Epidermal melanocyte (primary cell): ENCODE data around the gene APBA2.
"Not testable (repeated sequence)": the region's sequence is repeated elsewhere in the genome, so short reads cannot be mapped to it uniquely, and the experiment has no call there.

Source experiments
- DNase-seq: peaks from one replicate; pipeline ENCODE4 v3.0.0; 2011; ENCODE audit warnings: low spot score; ENCODE audit not compliant: insufficient read length

APBA2 gene

DNA sequence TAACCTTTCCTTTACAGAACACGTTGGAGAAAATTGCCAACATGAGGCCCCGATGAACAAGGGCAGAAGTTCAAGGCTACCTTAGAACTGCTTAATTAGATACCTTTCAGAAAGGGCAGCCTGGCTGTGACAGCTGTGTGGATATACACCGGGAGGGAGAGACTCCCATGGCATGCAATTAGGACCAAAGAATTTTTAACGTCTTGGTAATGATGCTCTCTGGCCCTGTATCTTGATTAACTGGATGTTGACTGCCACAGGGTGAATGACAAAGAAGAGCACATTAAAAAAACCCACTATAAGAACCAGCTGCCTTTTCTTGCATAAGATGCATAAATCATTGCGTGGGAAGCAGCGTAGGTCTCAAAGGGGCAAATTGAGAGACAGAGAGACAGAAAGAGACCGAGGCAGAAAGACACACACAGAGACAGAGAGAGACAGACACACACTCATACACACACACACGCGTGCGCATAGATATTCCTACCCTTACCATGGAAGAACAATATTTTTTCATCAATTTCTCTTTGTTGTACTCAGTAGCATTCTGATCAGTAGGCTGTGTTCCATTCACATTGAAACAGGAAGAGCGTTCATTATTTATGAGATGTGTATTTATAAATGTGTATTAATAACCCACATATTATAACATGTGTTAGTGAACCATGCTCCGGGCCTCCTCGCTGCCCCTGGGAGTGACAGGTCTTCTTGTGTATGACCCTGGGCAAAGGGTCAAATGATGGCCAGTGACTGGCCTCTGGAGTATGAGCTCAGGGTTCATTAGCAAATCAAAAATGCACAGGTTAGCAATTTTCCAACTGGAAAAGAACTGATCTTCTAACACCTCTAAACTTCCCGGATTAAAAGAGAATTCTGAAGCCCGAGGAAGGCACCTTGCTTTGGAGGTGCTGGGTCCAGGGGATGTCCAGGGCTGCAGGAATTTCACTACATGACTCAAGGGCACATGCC is 265.0 kb downstream of the APBA2 start:
- no peak for DNase-seq

DNA sequence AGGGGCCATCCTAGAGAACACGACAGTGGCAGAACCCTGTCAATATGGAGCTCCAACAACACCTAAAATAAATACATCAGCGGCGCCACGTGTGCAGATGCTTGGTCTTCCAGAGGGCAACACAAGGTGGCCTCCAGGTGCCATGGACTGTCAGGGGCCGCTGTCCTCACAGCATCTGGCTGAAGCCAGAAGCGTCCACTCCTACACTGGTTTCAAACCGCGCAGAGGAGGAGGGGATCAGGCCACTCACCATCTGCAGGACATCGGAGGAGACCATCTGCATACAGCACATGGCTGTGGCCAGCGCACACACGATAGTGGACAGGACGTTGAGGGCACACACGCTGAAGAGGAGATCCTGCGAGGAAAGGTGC is 265.7 kb downstream of the APBA2 start:
- no peak for DNase-seq

DNA sequence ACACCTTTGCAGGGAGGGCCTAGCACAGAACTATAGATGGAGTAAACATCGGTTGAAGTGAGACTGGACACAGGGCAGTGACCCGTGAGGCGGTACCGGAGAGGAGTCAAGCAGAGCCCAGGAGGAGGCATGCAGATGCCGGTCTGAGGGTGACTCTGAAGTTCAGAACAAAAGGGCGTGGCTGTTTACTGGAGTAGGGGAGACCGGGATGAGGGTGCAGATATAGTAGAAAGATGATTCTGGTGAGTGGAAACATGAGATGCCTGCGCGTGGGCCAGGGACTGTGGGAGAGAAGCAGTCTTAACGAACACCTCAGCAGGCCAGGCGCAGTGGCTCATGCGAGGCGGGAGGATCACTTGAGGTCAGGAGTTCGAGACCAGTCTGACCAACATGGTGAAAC is 270.7 kb downstream of the APBA2 start:
- DNase-seq, result no peak

DNA sequence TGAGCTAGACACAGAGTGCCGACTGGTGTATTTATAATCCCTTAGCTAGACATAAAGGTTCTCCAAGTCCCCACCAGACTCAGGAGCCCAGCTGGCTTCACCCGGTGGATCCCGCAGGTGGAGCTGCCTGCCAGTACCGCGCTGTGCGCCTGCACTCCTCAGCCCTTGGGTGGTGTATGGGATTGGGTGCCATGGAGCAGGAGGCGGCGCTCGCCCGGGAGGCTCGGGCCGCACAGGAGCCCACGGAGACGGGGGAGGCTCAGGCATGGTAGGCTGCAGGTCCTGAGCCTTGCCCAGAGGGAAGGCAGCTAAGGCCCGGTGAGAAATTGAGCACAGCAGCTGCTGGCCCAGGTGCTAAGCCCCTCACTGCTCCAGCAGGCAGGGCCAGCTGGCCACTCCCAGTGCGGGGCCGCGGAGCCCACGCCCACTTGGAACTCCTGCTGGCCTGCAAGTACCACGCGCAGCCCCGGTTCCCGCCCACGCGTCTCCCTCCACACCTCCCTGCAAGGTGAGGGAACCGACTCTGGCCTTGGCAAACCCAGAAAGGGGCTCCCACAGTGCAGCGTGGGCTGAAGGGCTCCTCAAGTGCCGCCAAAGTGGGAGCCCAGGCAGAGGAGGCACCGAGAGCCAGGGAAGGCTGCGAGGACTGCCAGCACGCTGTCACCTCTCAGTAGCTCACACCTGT is 274.1 kb downstream of the APBA2 start:
- no peak for DNase-seq

DNA sequence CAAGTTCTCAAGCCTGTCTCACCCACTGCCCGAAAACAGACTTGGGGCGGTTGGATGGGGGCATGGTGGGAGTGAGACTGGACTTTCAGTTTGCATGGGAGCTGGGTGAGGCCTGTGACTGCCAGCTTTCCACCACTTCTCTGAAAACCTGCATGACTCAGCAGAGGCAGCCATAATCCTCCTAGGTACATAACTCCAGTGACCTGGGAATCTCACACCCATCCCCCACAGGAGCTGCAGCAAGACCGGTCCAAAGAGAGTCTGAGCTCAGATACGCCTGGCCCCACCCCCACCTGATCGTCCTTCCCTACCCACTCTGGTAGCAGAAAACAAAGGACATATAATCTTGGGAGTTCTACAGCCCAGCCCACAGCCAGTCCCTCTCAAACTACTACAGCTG is 276.6 kb downstream of the APBA2 start:
- no peak for DNase-seq

DNA sequence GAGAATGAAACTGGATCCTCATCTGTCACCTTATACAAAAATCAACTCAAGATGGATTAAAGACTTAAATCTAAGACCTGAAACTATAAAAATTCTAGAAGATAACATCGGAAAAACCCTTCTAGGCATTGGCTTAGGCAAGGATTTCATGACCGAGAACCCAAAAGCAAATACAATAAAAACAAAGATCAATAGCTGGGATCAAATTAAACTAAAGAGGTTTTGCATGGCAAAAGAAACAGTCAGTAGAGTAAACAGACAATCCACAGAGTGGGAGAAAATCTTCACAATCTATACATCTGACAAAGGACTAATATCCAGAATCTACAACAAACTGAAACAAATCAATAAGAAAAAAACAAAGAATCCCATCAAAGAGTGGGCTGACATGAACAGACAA is 281.3 kb downstream of the APBA2 start:
- not testable (repeated sequence) for DNase-seq
